GM12892 (cell line): ENCODE data around the gene MANBA.
"Not testable (repeated sequence)": the region's sequence is repeated elsewhere in the genome, so short reads cannot be mapped to it uniquely, and the experiment has no call there.

Source experiments
- DNase-seq: peaks from one replicate; pipeline ENCODE4 v3.0.0; 2011; ENCODE audit not compliant: insufficient read length
- FAIRE-seq: peaks from 2 replicates; lab custom pipeline; 2011; peaks lifted over from hg19 to GRCh38; lab: Jason Lieb, UNC
- POLR2A ChIP-seq: IDR thresholded peaks from 2 replicates; pipeline ENCODE4 v1.6.1; 2011; ENCODE audit warnings: low read depth, low read length, control low read depth
- POLR2AphosphoS5 ChIP-seq: IDR thresholded peaks from 2 replicates; pipeline ENCODE4 v1.6.1; 2011; ENCODE audit warnings: low read depth, low read length, control low read depth
- TAF1 ChIP-seq: IDR thresholded peaks from 2 replicates; pipeline ENCODE4 v1.6.1; 2011; ENCODE audit warnings: low read depth, mild to moderate bottlenecking, control low read depth, low read length, borderline replicate concordance

The MANBA gene

GRCh38 chr4:102717448-102718092 is 43.2 kb downstream of the MANBA start:
- FAIRE-seq (no peak), DNase-seq (no peak)
- TF ChIP-seq POLR2AphosphoS5 (no peak), TAF1 (no peak), POLR2A (no peak)

DNA sequence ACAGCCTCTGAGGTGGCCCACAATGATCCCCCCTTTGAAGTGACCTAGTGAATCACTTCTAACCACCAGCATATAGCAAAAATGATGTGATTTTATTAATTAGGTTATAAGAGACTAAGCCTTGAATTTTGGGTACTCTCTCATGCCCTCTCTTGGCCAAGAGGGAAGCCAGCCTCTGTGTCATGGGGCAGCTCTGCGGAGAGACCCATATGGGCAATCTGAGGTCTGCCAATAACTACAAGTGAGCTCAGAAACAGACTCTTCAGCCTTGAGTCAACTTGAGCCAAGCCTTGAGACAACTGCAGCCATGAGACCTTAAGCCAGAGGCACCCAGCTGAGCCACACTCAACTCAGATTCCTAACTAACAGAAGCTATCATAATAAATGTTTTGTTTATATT is 45.7 kb downstream of the MANBA start:
- TF ChIP-seq POLR2A, result no peak
- no peak for DNase-seq
- no peak for FAIRE-seq

GRCh38 chr4:102713774-102714173 is 47.0 kb downstream of the MANBA start:
- FAIRE-seq, DNase-seq: not testable (repeated sequence)

DNA sequence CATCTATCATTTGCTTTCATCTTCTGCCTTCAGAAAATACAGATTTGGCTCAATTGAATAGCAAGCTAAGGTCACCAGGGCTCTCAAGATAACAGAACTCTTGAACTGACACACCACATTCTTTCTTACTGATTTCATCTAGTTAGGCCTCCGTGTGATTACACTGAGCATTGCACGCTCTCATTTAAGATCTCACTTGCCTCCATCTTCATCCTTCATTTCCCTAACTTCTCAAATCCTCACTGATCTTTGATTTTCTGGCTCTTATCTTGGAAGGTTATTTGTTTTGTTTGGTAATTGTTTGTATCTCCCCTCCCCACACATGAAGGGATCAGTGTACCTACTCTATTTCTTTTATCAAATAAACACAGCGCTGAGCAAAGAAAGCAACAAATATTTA is 47.7 kb downstream of the MANBA start:
- FAIRE-seq, result peak; percentile 21
- TF ChIP-seq POLR2A (no peak), POLR2AphosphoS5 (no peak), TAF1 (no peak)
- no peak for DNase-seq

DNA sequence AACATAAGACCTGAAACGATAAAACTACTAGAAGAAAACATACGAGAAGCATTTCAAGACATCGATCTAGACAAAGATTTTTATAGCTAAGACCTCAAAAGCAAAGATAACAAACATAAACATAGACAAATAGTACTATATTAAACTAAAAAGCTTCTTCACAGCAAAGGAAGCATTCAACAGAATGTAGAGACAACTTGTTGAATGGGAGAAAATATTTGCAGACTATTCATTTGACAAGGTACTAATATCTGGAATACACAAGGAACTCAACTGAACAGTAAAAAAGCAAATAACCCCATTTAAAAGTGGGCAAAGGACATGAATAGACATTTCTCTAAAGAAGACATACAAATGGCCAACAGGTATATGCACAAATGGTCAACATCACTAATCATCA is 49.8 kb downstream of the MANBA start:
- DNase-seq, result no peak
- FAIRE-seq, result no peak
- TF ChIP-seq POLR2A, result no peak
- TF ChIP-seq TAF1, result no peak
- TF ChIP-seq POLR2AphosphoS5, result no peak

GRCh38 chr4:102709060-102709459 is 51.7 kb downstream of the MANBA start:
- not testable (repeated sequence) for DNase-seq, FAIRE-seq

GRCh38 chr4:102707150-102707549 is 53.6 kb downstream of the MANBA start:
- DNase-seq (no peak), FAIRE-seq (no peak)
- TF ChIP-seq POLR2AphosphoS5, result no peak
- no peak for TF ChIP-seq TAF1
- no peak for TF ChIP-seq POLR2A

- FAIRE-seq (peak; percentile 67), DNase-seq (no peak)
- TF ChIP-seq POLR2A (no peak), TAF1 (no peak), POLR2AphosphoS5 (no peak)
Measured at GRCh38 chr4:102705391-102705935, 55.3 kb downstream of the MANBA start.

GRCh38 chr4:102696758-102697157 is 64.0 kb downstream of the MANBA start:
- FAIRE-seq, result no peak
- DNase-seq, result no peak
- no peak for TF ChIP-seq POLR2AphosphoS5
- no peak for TF ChIP-seq POLR2A
- TF ChIP-seq TAF1, result no peak

- no peak for FAIRE-seq
- no peak for DNase-seq
- TF ChIP-seq POLR2AphosphoS5 (no peak), POLR2A (no peak), TAF1 (no peak)
Measured at GRCh38 chr4:102694791-102695190, 66.0 kb downstream of the MANBA start.

DNA sequence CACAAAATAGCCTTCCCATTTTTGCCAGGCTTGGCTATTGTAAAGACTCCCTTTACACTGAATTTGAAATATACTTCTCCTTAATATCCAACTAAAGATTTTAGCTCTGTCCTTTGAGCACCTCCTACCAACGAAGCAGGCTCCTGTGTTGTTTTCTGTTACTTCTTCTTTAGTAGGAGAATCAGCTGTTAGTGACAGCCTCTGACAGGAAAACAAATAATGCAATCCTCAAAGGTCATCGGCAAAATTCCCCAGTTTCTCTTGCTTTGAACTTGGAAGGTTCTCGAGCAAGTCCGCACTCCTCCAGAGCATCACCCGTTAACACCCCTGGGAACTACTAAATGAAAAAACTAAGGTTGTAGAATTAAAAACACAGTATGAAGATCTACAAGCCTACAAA is 66.9 kb downstream of the MANBA start:
- TF ChIP-seq POLR2AphosphoS5, result no peak
- no peak for TF ChIP-seq POLR2A
- no peak for TF ChIP-seq TAF1
- no peak for DNase-seq
- FAIRE-seq, result no peak

GRCh38 chr4:102693262-102693850 is 67.4 kb downstream of the MANBA start:
- DNase-seq, result no peak
- no peak for FAIRE-seq
- TF ChIP-seq TAF1, result no peak
- TF ChIP-seq POLR2AphosphoS5, result no peak
- TF ChIP-seq POLR2A, result no peak
